B cell (primary cell): ENCODE data around the gene PRKCZ. TPM values are rescaled to one million over a fixed set of nuclear protein-coding genes. Genes with fewer than 3 reads are reported as not detected.

Source experiments
- ATAC-seq: fragments of 200-7000 bp; cut with Tn5 transposase; one replicate; pipeline ENCODE4 v1.10.0; 2021; ENCODE audit warnings: low read depth, mild to moderate bottlenecking, moderate number of reproducible peaks, moderate library complexity
- CTCF ChIA-PET: fragments of 350-600 bp; sonication (Branson Sonifier 250); formaldehyde crosslinking; loops from one replicate; lab custom pipeline; 2021; ENCODE audit warnings: antibody characterized with exemption, inconsistent platforms; lab: Charles Lee
- POLR2A ChIA-PET: fragments of 350-600 bp; sonication (Branson Sonifier 250); formaldehyde crosslinking; loops from one replicate; lab custom pipeline; 2021; ENCODE audit warnings: antibody characterized with exemption; lab: Charles Lee
- DNase-seq: peaks from one replicate; pipeline ENCODE4 v3.0.0; 2013
- H2AFZ ChIP-seq: 2 replicates; pipeline ENCODE4 v1.6.1; 2012; ENCODE audit warnings: mild to moderate bottlenecking, low read depth, low read length; ENCODE audit not compliant: insufficient read depth, poor library complexity, severe bottlenecking
- H3K27ac ChIP-seq, 2 donors: 1 replicate in 1 of 2; 2 replicates in 1 of 2; pipeline ENCODE4 v1.5.1; 2012 to 2013; ENCODE audit warnings: low read length in 2 of 2, mild to moderate bottlenecking in 2 of 2, moderate library complexity in 1 of 2
- H3K27me3 ChIP-seq, 4 experiments: fragments of 200-600 bp in 1 of 4; sonication (generic) in 1 of 4; replicated peaks in 1 of 4; 1 replicate in 2 of 4; 2 replicates in 2 of 4; pipeline versions ENCODE4 v1.6.1 to v1.7.0; 2013 to 2016; ENCODE audit warnings: low read length in 3 of 4, mild to moderate bottlenecking in 2 of 4, mixed read lengths in 1 of 4, moderate library complexity in 1 of 4; ENCODE audit not compliant: insufficient read depth in 4 of 4, control insufficient read depth in 3 of 4; ENCODE audit errors: control extremely low read depth in 1 of 4
- H3K36me3 ChIP-seq, 2 experiments: replicated peaks in 1 of 2; 1 replicate in 1 of 2; 2 replicates in 1 of 2; pipeline versions ENCODE4 v1.6.1 to v1.7.1; 2013; ENCODE audit warnings: low read length in 1 of 2; ENCODE audit not compliant: insufficient read depth in 2 of 2, control insufficient read depth in 1 of 2; ENCODE audit errors: control extremely low read depth in 1 of 2, extremely low read depth in 1 of 2
- H3K4me1 ChIP-seq, 2 donors: fragments of 200-600 bp in 1 of 2; sonication (generic) in 1 of 2; 1 replicate in 1 of 2; 2 replicates in 1 of 2; pipeline versions ENCODE4 v1.5.1 to v1.6.1; 2013 to 2017; ENCODE audit warnings: low read length in 2 of 2; ENCODE audit not compliant: control insufficient read depth in 2 of 2, insufficient read depth in 2 of 2
- H3K4me2 ChIP-seq: replicated peaks from 2 replicates; pipeline ENCODE3; 2012; ENCODE audit warnings: mild to moderate bottlenecking, low read depth, low read length; ENCODE audit not compliant: poor library complexity, severe bottlenecking
- H3K4me3 ChIP-seq, 5 experiments: fragments of 200-600 bp in 1 of 5; sonication (generic) in 1 of 5; 1 replicate in 3 of 5; 2 replicates in 2 of 5; pipeline versions ENCODE4 v1.5.1 to v1.7.0; 2011 to 2016; ENCODE audit warnings: low read length in 4 of 5, mild to moderate bottlenecking in 4 of 5, low read depth in 2 of 5, control low read depth in 1 of 5, moderate library complexity in 1 of 5; ENCODE audit not compliant: insufficient read depth in 1 of 5; ENCODE audit errors: control extremely low read depth in 1 of 5, extremely low read depth in 1 of 5
- H3K79me2 ChIP-seq: fragments of 200-600 bp; sonication (generic); one replicate; pipeline ENCODE4 v1.6.0; 2016; ENCODE audit warnings: low read length; ENCODE audit not compliant: control insufficient read depth, insufficient read depth
- H3K9ac ChIP-seq: fragments of 200-600 bp; sonication (generic); 2 replicates; pipeline ENCODE4 v1.6.1; 2017; ENCODE audit warnings: mild to moderate bottlenecking, low read length, moderate library complexity
- H3K9me3 ChIP-seq, 3 donors: one replicate each; pipeline versions ENCODE4 v1.6.1 to v1.7.1; 2013; ENCODE audit warnings: low read length in 2 of 3; ENCODE audit not compliant: control insufficient read depth in 2 of 3, insufficient read depth in 1 of 3; ENCODE audit errors: control extremely low read depth in 1 of 3
- H4K20me1 ChIP-seq: 2 replicates; pipeline ENCODE4 v1.6.0; 2012; ENCODE audit warnings: mild to moderate bottlenecking, low read length; ENCODE audit not compliant: insufficient read depth, control insufficient read depth, poor library complexity, severe bottlenecking
- H3K27ac Mint-ChIP-seq: one replicate; pipeline ENCODE4 v1.8.0; 2021; ENCODE audit warnings: mixed read lengths
- H3K27me3 Mint-ChIP-seq: one replicate; pipeline ENCODE4 v1.8.0; 2021; ENCODE audit warnings: mixed read lengths
- H3K4me1 Mint-ChIP-seq: one replicate; pipeline ENCODE4 v1.8.0; 2021; ENCODE audit warnings: mixed read lengths
- H3K4me3 Mint-ChIP-seq: one replicate; pipeline ENCODE4 v1.8.0; 2021; ENCODE audit warnings: mixed read lengths
- H3K9me3 Mint-ChIP-seq: one replicate; pipeline ENCODE4 v1.8.0; 2022; ENCODE audit warnings: mixed read lengths; ENCODE audit not compliant: insufficient read depth
- EZH2 ChIP-seq: IDR thresholded peaks from 2 replicates; pipeline ENCODE4 v1.6.1; 2012; ENCODE audit warnings: borderline replicate concordance, low read depth, mild to moderate bottlenecking, moderate library complexity, low read length; ENCODE audit not compliant: insufficient read depth, poor library complexity, severe bottlenecking
- WGBS: methylation state at CpG from one replicate; pipeline ENCODE4 v1.1.5; 2013; ENCODE audit warnings: missing lambda C conversion rate; ENCODE audit not compliant: insufficient coverage; 5-methylcytosine and 5-hydroxymethylcytosine counted together
- intact Hi-C: fragments of 100-400 bp; cut with micrococcal nuclease; formaldehyde crosslinking; loops from one replicate; pipeline ENCODE4 v1.10.0; 2022
- polyA plus RNA-seq: library from polyadenylated mRNA; depleted of rRNA; stranded (reverse); fragments of >200 nt; gene quantifications from 2 replicates; pipeline ENCODE4 v1.2.3, GENCODE V29; 2012
- total RNA-seq, 2 donors: library from RNA; stranded (reverse); fragments of 120-200 nt in 1 of 2; gene quantifications; 1 replicate in 1 of 2; 2 replicates in 1 of 2; pipeline versions ENCODE4 v1.2.3 to v1.2.4, GENCODE V29; 2013 to 2022
- TF ChIP-seq, protein P1 (sequence below): fragments of 200-600 bp; IDR thresholded peaks from one replicate; pipeline ENCODE4 v1.8.0; 2022; ENCODE audit warnings: antibody characterized with exemption, mild to moderate bottlenecking

PRKCZ gene
- total and polyA plus RNA-seq, 2 donors (not counting 1 experiment from before 2014, with no cell fraction given): 17.9 to 53.2 TPM

DNA sequence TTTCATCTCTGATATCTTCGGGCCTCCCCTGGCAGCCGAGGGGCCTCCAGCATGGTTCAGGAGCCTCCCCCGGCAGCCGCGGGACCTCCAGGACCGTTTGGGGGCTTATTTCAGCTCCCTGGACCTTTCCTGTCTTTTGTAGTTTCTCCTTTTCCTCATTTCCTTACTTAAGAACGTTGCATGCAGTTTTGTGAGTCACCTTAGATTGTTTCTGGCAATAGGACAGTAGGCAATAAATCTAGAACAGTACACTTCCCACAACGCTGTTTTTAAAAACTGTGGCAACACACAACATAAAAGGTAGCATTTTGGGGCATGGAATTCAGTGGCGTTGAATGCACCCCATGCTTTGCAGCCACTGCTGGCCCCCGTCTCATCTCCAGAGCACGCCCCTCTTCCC, 120.0 kb downstream of the PRKCZ start:
- TF ChIP-seq, protein P1, sequence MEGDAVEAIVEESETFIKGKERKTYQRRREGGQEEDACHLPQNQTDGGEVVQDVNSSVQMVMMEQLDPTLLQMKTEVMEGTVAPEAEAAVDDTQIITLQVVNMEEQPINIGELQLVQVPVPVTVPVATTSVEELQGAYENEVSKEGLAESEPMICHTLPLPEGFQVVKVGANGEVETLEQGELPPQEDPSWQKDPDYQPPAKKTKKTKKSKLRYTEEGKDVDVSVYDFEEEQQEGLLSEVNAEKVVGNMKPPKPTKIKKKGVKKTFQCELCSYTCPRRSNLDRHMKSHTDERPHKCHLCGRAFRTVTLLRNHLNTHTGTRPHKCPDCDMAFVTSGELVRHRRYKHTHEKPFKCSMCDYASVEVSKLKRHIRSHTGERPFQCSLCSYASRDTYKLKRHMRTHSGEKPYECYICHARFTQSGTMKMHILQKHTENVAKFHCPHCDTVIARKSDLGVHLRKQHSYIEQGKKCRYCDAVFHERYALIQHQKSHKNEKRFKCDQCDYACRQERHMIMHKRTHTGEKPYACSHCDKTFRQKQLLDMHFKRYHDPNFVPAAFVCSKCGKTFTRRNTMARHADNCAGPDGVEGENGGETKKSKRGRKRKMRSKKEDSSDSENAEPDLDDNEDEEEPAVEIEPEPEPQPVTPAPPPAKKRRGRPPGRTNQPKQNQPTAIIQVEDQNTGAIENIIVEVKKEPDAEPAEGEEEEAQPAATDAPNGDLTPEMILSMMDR: no peak
- no peak for TF ChIP-seq EZH2
- ATAC-seq (no peak), DNase-seq (no peak)
- no peaks in the 10 kb centered on the region for H3K79me2 ChIP-seq
- H3K4me3 ChIP-seq: no peak overlapping the region
- H3K9me3 ChIP-seq: no peaks in the 10 kb centered on the region
- 86% methylated on average over 7 of the region's 11 CpGs for WGBS
- POLR2A ChIA-PET: interaction anchor here (0.6 kb wide), 1 partner anchor 61 kb away, joined by 5 read pairs; no protein-coding TSS in a partner anchor
- CTCF ChIA-PET: no interaction called here
- no peak overlapping the region for H2AFZ ChIP-seq
- Mint-ChIP-seq H3K4me3 (no peak overlapping the region), H3K9me3 (no peaks in the 10 kb centered on the region), H3K27ac (no peak overlapping the region), H3K4me1 (peaks cover 1% of the 10 kb centered on the region), H3K27me3 (no peaks in the 10 kb centered on the region)
- no peak overlapping the region for H3K4me2 ChIP-seq
- H4K20me1 ChIP-seq: no peaks in the 10 kb centered on the region
- intact Hi-C loops: loop anchor here (10.0 kb wide), 1 partner anchor 765 kb away; no protein-coding TSS in a partner anchor
- H3K27ac ChIP-seq: no peak overlapping the region
- H3K36me3 ChIP-seq: no peaks in the 10 kb centered on the region
- no peaks in the 10 kb centered on the region for H3K27me3 ChIP-seq
- H3K4me1 ChIP-seq: peaks cover 0 to 4% of the 10 kb centered on the region in 2 donors
- H3K9ac ChIP-seq: no peak overlapping the region

DNA sequence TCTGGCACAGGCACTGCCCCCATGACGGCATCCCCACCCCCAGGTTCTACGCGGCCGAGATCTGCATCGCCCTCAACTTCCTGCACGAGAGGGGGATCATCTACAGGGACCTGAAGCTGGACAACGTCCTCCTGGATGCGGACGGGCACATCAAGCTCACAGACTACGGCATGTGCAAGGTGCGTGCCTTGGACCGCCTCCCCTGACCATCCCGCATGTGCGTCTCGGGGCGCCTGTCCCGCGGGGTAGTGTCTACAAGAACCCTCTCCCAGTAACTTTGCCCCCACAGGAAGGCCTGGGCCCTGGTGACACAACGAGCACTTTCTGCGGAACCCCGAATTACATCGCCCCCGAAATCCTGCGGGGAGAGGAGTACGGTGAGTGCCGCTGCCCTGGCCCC, 121.8 kb downstream of the PRKCZ start:
- Histone ChIP-seq H3K9me3 (no peaks in the 10 kb centered on the region), H2AFZ (no peak overlapping the region), H3K36me3 (no peaks in the 10 kb centered on the region), H3K27me3 (no peaks in the 10 kb centered on the region), H3K27ac (no peak overlapping the region), H4K20me1 (no peaks in the 10 kb centered on the region), H3K9ac (no peak overlapping the region), H3K4me1 (peaks cover 0 to 4% of the 10 kb centered on the region in 2 donors), H3K4me3 (no peak overlapping the region), H3K4me2 (no peak overlapping the region), H3K79me2 (no peaks in the 10 kb centered on the region)
- CTCF ChIA-PET: interaction anchor here (0.7 kb wide), 1 partner anchor 249 kb away, joined by 3 read pairs; no protein-coding TSS in a partner anchor
- peaks cover 1% of the 10 kb centered on the region for H3K4me1 Mint-ChIP-seq
- intact Hi-C loops: loop anchor here (10.0 kb wide), 1 partner anchor 763 kb away; no protein-coding TSS in a partner anchor
- no peak overlapping the region for H3K4me3 Mint-ChIP-seq
- no peaks in the 10 kb centered on the region for H3K9me3 Mint-ChIP-seq
- TF ChIP-seq, protein P1: no peak
- TF ChIP-seq EZH2: no peak
- POLR2A ChIA-PET: no interaction called here
- 98% methylated on average over 26 of the region's 26 CpGs for WGBS
- no peak overlapping the region for H3K27ac Mint-ChIP-seq
- DNase-seq (no peak), ATAC-seq (no peak)
- no peaks in the 10 kb centered on the region for H3K27me3 Mint-ChIP-seq
